IPS DF 6.9 (cell line): ENCODE measurements around the gene RASSF7.

Experiments
- DNase-seq: peaks from one replicate; pipeline ENCODE4 v3.0.0-alpha.2; 2013; ENCODE audit warnings: low read depth, low spot score
- H3K27ac ChIP-seq: one replicate; pipeline ENCODE4 v1.5.1; 2013; ENCODE audit warnings: low read length, control low read depth
- H3K27me3 ChIP-seq: 2 replicates; pipeline ENCODE4 v1.6.1; 2013; ENCODE audit warnings: mild to moderate bottlenecking, low read length; ENCODE audit not compliant: control insufficient read depth, insufficient read depth
- H3K36me3 ChIP-seq: 2 replicates; pipeline ENCODE4 v1.6.1; 2013; ENCODE audit warnings: low read length; ENCODE audit not compliant: control insufficient read depth, insufficient read depth
- H3K4me1 ChIP-seq: 2 replicates; pipeline ENCODE4 v1.6.1; 2013; ENCODE audit warnings: low read length; ENCODE audit not compliant: control insufficient read depth, insufficient read depth
- H3K4me3 ChIP-seq: 2 replicates; pipeline ENCODE4 v1.5.1; 2013; ENCODE audit warnings: mild to moderate bottlenecking, low read length
- H3K9me3 ChIP-seq: 2 replicates; pipeline ENCODE4 v1.6.1; 2013; ENCODE audit warnings: low read length, inconsistent platforms; ENCODE audit not compliant: control insufficient read depth, insufficient read depth
- WGBS: extraction: QIAGEN DNeasy Blood & Tissue Kit; methylation state at CpG from one replicate; pipeline ENCODE4 v1.1.7; 2013; ENCODE audit warnings: mixed read lengths, missing lambda C conversion rate; ENCODE audit not compliant: insufficient read length, insufficient coverage; 5-methylcytosine and 5-hydroxymethylcytosine counted together

Gene RASSF7

GRCh38 chr11:526192-526591, 34.6 kb upstream of the RASSF7 start:
- no CpG with 5 or more reads among the region's 17 CpGs for WGBS
- Histone ChIP-seq H3K27me3 (no peaks in the 10 kb centered on the region), H3K4me1 (no peaks in the 10 kb centered on the region), H3K4me3 (no peak overlapping the region), H3K36me3 (0 out of 2 replicates have a peak, but pooled peaks cover under 1% of the 10 kb centered on the region), H3K27ac (no peak overlapping the region), H3K9me3 (no peaks in the 10 kb centered on the region)
- DNase-seq = no peak

- DNase-seq = no peak
Observed at GRCh38 chr11:528166-528814, 32.5 kb upstream of the RASSF7 start.

GRCh38 chr11:528815-529727, 31.7 kb upstream of the RASSF7 start:
- no peak for DNase-seq
- Histone ChIP-seq H3K4me1 (no peaks in the 10 kb centered on the region; the same call in 1 of the 2 replicates), H3K27me3 (no peaks in the 10 kb centered on the region), H3K36me3 (peaks cover 12% of the 10 kb centered on the region; the same call in 1 of the 2 replicates), H3K4me3 (no peak overlapping the region), H3K9me3 (no peaks in the 10 kb centered on the region), H3K27ac (no peak overlapping the region)
- WGBS = no CpG with 5 or more reads among the region's 29 CpGs

More at GRCh38 chr11:528166-528814, 32.5 kb upstream of the RASSF7 start:
- no peak overlapping the region for H3K4me3 ChIP-seq
- H3K36me3 ChIP-seq = peaks cover 10% of the 10 kb centered on the region; the same call in 1 of the 2 replicates
- no peaks in the 10 kb centered on the region for H3K4me1 ChIP-seq
- no CpG with 5 or more reads among the region's 30 CpGs for WGBS
- H3K27ac ChIP-seq = no peak overlapping the region
- H3K9me3 ChIP-seq = no peaks in the 10 kb centered on the region
- H3K27me3 ChIP-seq = no peaks in the 10 kb centered on the region

GRCh38 chr11:529728-530411, 30.9 kb upstream of the RASSF7 start:
- no peaks in the 10 kb centered on the region for H3K9me3 ChIP-seq
- H3K4me1 ChIP-seq = no peaks in the 10 kb centered on the region; the same call in 1 of the 2 replicates
- DNase-seq = no peak
- H3K36me3 ChIP-seq = peaks cover 12% of the 10 kb centered on the region; the same call in 1 of the 2 replicates
- H3K4me3 ChIP-seq = no peak overlapping the region
- H3K27ac ChIP-seq = no peak overlapping the region
- WGBS = no CpG with 5 or more reads among the region's 18 CpGs
- H3K27me3 ChIP-seq = no peaks in the 10 kb centered on the region

- H3K27me3 ChIP-seq = no peaks in the 10 kb centered on the region
- no peak for DNase-seq
- no peaks in the 10 kb centered on the region for H3K9me3 ChIP-seq
- no peak overlapping the region for H3K27ac ChIP-seq
- H3K4me3 ChIP-seq = no peak overlapping the region
- no CpG with 5 or more reads among the region's 28 CpGs for WGBS
- H3K4me1 ChIP-seq = no peaks in the 10 kb centered on the region; the same call in 1 of the 2 replicates
- peaks cover 12% of the 10 kb centered on the region; the same call in 1 of the 2 replicates for H3K36me3 ChIP-seq
Observed at GRCh38 chr11:530960-531831, 29.6 kb upstream of the RASSF7 start.

GRCh38 chr11:531919-532526, 28.7 kb upstream of the RASSF7 start:
- no CpG with 5 or more reads among the region's 18 CpGs for WGBS
- H3K4me1 ChIP-seq = peaks cover 1% of the 10 kb centered on the region
- no peak overlapping the region for H3K27ac ChIP-seq
- DNase-seq = no peak
- no peak overlapping the region for H3K4me3 ChIP-seq
- H3K9me3 ChIP-seq = no peaks in the 10 kb centered on the region
- H3K27me3 ChIP-seq = no peaks in the 10 kb centered on the region; the same call in 1 of the 2 replicates
- H3K36me3 ChIP-seq = peaks cover 12% of the 10 kb centered on the region; the same call in 1 of the 2 replicates

GRCh38 chr11:532527-532985, 28.2 kb upstream of the RASSF7 start:
- no CpG with 5 or more reads among the region's 23 CpGs for WGBS
- Histone ChIP-seq H3K27me3 (no peaks in the 10 kb centered on the region; the same call in 1 of the 2 replicates), H3K4me1 (peaks cover 4% of the 10 kb centered on the region), H3K9me3 (no peaks in the 10 kb centered on the region), H3K4me3 (no peak overlapping the region), H3K27ac (no peak overlapping the region), H3K36me3 (peaks cover 12% of the 10 kb centered on the region; the same call in 1 of the 2 replicates)
- no peak for DNase-seq

GRCh38 chr11:532986-533585, 27.7 kb upstream of the RASSF7 start:
- no CpG with 5 or more reads among the region's 33 CpGs for WGBS

More at GRCh38 chr11:532986-533585, 27.7 kb upstream of the RASSF7 start:
- no peaks in the 10 kb centered on the region; the same call in 1 of the 2 replicates for H3K27me3 ChIP-seq
- no peak for DNase-seq
- H3K36me3 ChIP-seq = peaks cover 12% of the 10 kb centered on the region; the same call in 1 of the 2 replicates
- no peak overlapping the region for H3K4me3 ChIP-seq
- no peak overlapping the region for H3K27ac ChIP-seq
- peaks cover 9% of the 10 kb centered on the region for H3K4me1 ChIP-seq
- H3K9me3 ChIP-seq = no peaks in the 10 kb centered on the region
